ENCODE measurements around the gene C11orf91.

GRCh38 chr11:33743291-33743690 is 42.7 kb upstream of the C11orf91 start:
- TF ChIP-seq CTCF (conservative IDR thresholded peaks at IDR 0.05; ENCODE audit: low read depth, low read length) = no peak
- TF ChIP-seq EZH2 (IDR thresholded peaks at IDR 0.05; ENCODE audit: borderline replicate concordance, low read depth, low read length, poor library complexity, severe bottlenecking) = no peak
